GM21786 (cell line): Measurements from ENCODE around the gene KRT20.
"Not testable (repeated sequence)": the region's sequence is repeated elsewhere in the genome, so short reads cannot be mapped to it uniquely, and the experiment has no call there.

Experiments
- ATAC-seq: cut with Tn5 transposase; IDR thresholded peaks from one replicate; pipeline ENCODE4 v1.9.1; 2021; ENCODE audit not compliant: unreplicated experiment

KRT20 gene

GRCh38 chr17:40900809-40901356, 15.8 kb upstream of the KRT20 start:
- no peak for ATAC-seq

DNA sequence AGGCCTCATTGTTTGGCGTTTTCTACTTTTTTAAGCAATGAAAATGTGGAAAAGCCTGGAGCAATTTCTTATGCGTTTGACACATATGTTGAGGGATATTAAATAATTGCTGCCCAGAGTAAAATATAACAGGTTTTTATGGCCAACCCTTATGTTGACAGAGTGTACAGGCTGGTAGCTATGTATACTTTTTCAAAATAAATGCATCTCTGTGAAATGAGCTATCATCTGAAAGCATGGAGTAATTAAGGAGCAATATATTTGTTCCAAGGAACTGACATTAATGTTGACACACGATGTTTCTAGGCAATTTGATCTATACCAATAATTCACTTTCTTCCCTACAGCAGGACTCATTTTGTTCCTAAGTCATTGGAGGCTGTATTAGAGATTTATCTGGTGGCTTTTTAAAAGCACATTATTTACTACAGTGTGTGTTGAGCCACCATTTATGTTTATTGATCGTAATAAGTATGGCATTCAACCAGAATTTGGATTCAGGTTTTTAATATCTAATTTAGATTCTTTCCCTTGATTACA, 11.9 kb upstream of the KRT20 start:
- no peak for ATAC-seq

- no peak for ATAC-seq
Measured at GRCh38 chr17:40895106-40895730, 10.2 kb upstream of the KRT20 start.

DNA sequence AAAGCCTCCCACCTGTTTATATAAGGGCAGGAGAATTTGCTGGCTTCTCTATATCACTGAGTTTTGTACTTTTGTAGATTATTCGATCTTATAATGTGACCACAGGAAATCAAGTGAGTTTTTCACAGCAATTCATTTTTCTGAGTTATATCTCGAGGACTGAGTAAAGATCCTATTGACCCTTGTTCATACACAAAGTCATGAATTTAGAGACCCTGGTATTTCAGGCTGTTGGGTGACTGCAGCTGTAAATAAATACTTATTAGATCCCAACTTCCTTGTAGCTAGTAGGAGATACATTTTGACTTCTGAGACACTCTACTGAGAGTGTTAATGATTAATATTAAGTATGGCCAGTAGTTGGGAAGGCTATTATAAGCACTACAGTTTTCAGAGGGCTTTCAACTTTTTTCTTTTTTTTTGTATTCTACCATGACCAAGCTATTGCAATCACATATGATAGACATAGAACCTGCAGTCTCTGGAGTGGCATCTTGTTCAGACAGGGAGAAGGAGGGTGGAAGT, 3.2 kb upstream of the KRT20 start:
- no peak for ATAC-seq

DNA sequence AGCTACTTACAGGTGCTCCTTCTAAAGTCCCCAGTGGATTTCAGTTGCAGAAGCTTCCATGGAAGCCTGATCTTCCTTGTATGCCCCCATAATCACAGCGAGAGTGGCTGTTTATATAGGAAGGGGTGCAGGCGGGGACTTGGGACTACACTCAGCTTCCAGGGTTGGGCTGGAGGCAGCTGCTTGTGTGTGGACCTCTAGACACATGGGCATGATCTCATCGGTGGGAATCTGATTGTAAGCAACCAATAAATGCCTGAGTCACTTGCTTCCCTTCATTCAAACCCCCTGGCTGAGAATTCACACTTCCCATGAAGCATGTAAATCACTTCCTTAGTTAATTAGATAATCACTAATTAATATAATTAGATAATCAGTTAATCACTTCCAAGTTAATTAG, 1.0 kb upstream of the KRT20 start:
- ATAC-seq: no peak

DNA sequence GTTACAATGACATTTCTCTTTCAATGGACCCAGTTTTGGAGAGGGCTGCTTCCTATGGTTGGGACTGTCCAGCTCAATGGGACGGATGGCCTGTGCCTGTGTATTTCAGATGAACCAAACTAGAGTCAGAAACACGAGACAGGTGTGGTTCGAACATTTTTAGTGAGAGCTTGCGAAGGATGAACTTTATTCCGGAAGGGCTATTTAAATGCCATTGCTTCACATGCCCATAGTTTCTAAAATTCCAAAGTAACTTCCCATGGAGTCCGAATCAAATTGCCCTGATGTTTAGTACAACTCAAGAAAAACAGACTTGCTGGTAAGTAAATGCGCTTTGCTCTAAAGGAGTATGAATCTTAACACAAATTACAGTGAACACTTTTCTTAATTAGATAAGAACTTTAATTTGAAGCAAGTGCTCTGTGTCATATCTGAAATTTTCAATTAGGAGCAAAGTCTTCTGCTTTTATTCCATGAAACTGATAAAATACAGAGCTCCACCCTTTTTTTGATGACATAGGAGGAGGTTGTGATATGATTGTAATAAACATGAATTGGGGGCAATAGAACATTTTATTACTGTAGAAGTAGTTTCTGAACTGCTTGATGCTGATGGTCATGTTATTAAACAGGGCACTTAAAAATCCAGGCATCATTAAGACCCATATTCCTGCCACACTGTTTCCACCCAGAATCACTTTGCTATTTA, 1.3 kb downstream of the KRT20 start:
- no peak for ATAC-seq

DNA sequence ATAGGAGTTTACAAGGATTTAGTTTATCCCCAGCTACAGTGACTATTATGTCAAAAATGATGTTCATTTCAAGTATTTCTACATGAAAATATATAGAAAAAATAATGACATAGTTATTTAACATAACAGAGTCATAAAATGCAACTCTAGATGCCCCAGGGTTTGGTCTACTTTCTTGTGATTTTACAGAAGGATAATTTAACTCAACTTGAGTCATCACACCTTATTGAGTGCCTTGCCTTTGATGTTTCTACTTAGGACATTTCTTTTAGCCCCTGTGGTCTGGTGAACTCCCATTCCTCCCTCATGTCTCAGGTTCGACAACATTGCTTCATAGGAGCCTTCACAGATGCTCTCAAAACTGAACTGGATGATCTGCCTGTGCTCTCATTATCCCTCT, 2.0 kb downstream of the KRT20 start:
- ATAC-seq: no peak

DNA sequence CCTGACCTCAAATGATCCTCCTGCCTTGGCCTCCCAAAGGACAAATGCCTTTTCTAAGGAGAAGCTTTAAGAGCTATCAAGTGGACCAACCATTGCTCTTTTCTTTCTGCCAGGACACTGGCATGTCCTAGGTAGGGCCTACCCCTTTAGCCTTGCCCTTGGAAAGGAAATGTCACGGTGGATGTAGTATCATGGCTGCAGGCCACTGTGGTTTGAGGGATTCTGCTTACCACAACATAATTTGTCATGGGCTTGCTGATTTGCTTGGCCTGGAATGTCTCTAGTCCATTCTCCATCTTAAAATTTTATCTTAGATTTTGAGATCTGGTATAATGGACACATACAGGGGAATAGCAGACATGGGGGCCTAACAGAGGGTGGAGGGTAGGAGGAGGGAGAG, 6.0 kb downstream of the KRT20 start:
- no peak for ATAC-seq

GRCh38 chr17:40878044-40878443, 7.0 kb downstream of the KRT20 start:
- no peak for ATAC-seq

DNA sequence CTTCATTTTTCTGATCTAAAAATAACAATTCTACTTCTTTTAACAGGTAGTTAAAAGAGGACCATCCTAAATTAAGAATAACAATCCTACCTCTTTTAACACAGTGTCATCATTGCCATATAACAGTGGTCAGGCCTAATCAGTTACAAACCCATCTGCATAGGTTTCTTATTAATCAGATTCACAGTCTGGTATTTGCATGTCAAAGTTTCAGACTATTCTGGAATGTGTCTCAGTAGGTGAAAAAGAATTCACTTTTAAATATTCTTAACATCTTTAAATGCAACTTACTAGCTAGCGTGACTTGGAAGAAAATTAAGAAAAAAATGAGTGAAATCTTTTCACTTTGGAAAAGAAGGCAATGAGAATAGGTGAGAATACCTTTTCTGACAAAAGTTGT, 11.2 kb downstream of the KRT20 start:
- ATAC-seq: no peak

- no peak for ATAC-seq
Measured at GRCh38 chr17:40873255-40873654, 11.8 kb downstream of the KRT20 start.

DNA sequence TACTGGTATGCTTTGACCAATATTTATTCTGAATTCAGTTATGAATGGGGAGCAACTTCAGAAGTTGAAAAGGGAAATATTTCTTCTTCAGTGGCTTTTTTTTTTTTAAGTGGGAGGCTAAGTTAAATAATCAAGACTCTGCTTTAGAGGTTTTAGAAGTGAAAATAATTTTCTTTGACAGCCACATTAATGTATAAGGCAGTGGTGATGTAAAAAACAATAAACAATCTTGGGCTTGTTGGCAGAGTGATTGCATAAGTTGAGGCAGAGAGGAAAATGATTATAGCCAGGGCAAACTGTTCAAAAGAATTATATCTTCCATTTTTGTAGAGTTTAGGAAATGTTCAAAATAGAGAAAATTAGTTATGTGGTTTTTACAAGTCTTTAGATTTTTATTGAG, 12.6 kb downstream of the KRT20 start:
- no peak for ATAC-seq

- ATAC-seq: no peak
Measured at GRCh38 chr17:40871316-40871715, 13.7 kb downstream of the KRT20 start.

GRCh38 chr17:40870136-40870535, 14.9 kb downstream of the KRT20 start:
- ATAC-seq: no peak

DNA sequence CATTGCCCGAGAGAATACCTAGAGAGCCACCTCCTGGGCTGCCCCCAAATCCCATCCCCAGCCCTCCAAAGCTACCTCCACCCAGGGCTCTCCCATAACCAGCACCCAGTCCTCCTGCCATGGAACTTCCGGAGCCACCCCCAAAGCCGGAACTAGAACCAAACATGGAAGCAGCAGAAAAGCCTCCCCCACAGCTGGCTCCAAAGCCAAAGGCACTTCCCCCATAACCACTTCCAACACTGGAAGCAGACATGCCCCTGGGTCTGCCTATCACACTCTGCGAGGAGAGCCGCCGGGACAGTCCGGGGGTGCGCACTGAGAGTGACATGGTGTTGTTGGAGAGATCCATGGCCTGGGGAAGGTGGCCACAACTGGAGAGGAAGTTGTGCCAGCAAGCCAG, 18.2 kb downstream of the KRT20 start, which contains the start of gene KRT12:
Gene KRT12 (minus strand): TSS at position 386 of the 400 bp plus-strand sequence. CDS start 37 bp downstream, at position 349.
- no peak for ATAC-seq

DNA sequence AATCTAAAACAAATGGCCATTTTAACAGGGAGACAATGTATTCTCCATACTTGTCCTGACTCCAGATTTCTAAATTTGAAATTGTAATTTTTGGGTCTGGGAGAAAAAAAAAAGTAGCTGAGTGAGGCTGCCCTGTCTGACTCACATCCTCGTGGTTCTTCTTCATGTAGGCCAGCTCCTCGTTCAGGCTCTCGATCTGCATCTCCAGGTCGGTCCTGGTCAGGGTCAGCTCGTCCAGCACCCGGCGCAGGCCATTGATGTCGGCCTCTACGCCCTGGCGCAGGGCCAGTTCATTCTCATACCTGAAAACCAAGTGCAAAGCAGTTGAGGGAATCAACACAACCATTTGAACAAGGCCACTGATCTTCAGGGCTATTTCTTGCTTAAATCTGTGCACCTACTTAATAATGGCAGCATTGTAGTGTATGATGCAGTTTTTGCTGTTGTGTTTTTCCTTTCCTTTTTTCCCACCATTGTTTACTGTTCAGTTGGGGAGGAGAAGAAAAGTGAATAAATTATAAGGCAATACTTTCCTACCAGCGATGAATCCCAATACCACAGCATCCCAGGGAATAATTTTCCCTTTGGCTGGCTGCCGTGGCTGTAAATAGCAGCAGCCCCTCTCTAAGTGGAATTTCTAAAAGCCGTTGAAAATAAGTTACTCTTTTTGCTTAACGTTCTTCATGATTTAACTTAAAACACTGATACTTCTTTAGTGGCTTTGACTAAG, 20.2 kb downstream of the KRT20 start:
- no peak for ATAC-seq

GRCh38 chr17:40862985-40863733, 21.9 kb downstream of the KRT20 start:
- ATAC-seq: no peak

DNA sequence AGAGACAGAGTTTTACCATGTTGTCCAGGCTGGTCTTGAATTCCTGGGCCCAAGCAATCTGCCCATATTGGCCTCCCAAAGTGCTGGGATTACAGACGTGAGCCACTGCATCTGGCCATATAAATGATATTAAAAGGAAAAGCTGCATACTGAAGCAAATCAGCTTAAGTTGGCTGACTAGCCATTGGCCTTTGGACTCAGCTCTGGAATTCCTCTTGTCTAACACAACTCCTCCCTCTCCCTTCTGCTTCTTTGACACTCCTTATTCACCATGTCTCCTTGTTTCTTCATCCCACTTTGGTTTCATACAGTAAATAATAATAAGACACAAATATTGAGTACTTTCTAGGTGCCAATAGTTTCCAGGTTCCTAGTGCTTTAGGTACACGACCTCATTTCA, 25.5 kb downstream of the KRT20 start:
- ATAC-seq: no peak

DNA sequence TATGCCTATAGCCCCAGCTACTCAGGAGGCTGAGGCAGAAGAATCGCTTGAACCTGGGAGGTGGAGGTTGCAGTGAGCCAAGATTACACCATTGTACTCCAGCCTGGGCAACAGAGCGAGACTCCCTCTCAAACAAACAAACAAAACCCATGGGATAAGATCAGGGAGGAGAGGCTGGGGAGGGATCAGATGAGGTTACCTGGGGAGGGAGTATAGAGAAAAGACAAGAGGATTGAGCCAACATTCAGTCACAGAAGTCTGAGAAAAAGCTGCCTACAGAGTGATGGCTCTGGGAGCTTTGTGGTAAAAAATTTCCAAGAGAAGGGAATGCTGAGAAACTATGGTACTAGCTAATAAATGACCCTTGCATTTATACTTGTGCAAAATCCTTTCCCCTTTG, 26.4 kb downstream of the KRT20 start:
- not testable (repeated sequence) for ATAC-seq

- no peak for ATAC-seq
Measured at GRCh38 chr17:40857535-40857934, 27.5 kb downstream of the KRT20 start.
